Lung (tissue), 12 donors: ENCODE measurements around the gene GLRX. TPM values are rescaled to one million over a fixed set of nuclear protein-coding genes. Genes with fewer than 3 reads are reported as not detected.

Source experiments
- ATAC-seq: fragments of 200-7000 bp; cut with Tn5 transposase; one replicate; pipeline ENCODE4 v1.9.1; 2020; ENCODE audit warnings: moderate number of reproducible peaks; ENCODE audit not compliant: insufficient read depth, low FRiP score
- DNase-seq, 3 donors: peaks; one replicate each; pipeline ENCODE4 v3.0.0-alpha.2; 2013 to 2017
- H3K27ac ChIP-seq, 2 donors: one replicate each; pipeline ENCODE4 v1.5.1; 2013; ENCODE audit warnings: mild to moderate bottlenecking in 2 of 2, moderate library complexity in 2 of 2, control low read depth in 1 of 2, inconsistent platforms in 1 of 2, low read depth in 1 of 2, low read length in 1 of 2
- H3K27me3 ChIP-seq, 3 donors: one replicate each; pipeline ENCODE4 v1.5.1; 2013; ENCODE audit warnings: low read length in 2 of 3; ENCODE audit not compliant: control insufficient read depth in 3 of 3, insufficient read depth in 3 of 3
- H3K36me3 ChIP-seq, 4 donors: one replicate each; pipeline ENCODE4 v1.5.1; 2013; ENCODE audit warnings: low read length in 4 of 4, mild to moderate bottlenecking in 1 of 4, moderate library complexity in 1 of 4; ENCODE audit not compliant: control insufficient read depth in 4 of 4, insufficient read depth in 4 of 4
- H3K4me1 ChIP-seq, 5 donors: one replicate each; pipeline ENCODE4 v1.5.1; 2013; ENCODE audit warnings: low read length in 5 of 5, mild to moderate bottlenecking in 2 of 5, moderate library complexity in 1 of 5; ENCODE audit not compliant: control insufficient read depth in 5 of 5, insufficient read depth in 5 of 5
- H3K4me3 ChIP-seq: one replicate; pipeline ENCODE4 v1.5.1; 2013; ENCODE audit warnings: mild to moderate bottlenecking, control low read depth, moderate library complexity
- H3K9ac ChIP-seq, 2 donors: one replicate each; pipeline ENCODE4 v1.5.1; 2013; ENCODE audit warnings: low read length in 2 of 2, control low read depth in 1 of 2; ENCODE audit not compliant: insufficient read depth in 1 of 2
- H3K9me3 ChIP-seq, 4 donors: one replicate each; pipeline ENCODE4 v1.5.1; 2013; ENCODE audit warnings: low read length in 3 of 4, mild to moderate bottlenecking in 1 of 4, moderate library complexity in 1 of 4; ENCODE audit not compliant: control insufficient read depth in 4 of 4, insufficient read depth in 3 of 4
- CTCF ChIP-seq: IDR thresholded peaks from 2 replicates; pipeline ENCODE4 v1.5.1; 2012; ENCODE audit warnings: mild to moderate bottlenecking; ENCODE audit errors: control extremely low read depth, extremely low read depth
- WGBS, 2 donors: extraction: QIAGEN DNeasy Blood & Tissue Kit; methylation state at CpG; one replicate each; pipeline ENCODE4 v1.1.7; 2013; 5-methylcytosine and 5-hydroxymethylcytosine counted together
- polyA plus RNA-seq, 2 donors: library from polyadenylated mRNA; stranded (reverse); fragments of 200-250 nt; gene quantifications; one replicate each; pipeline ENCODE4 v1.2.1, GENCODE V29; 2013
- total RNA-seq, 2 donors: library from RNA; depleted of rRNA in 1 of 2; stranded (reverse); fragments of >200 nt in 1 of 2; gene quantifications; one replicate each; pipeline ENCODE4 v1.2.1, GENCODE V29; 2014 to 2021
- donor health status: control.
- donor health status: control.
- donor health status: Bipolar disorder and iron deficiency.
- donor health status: healthy.
- donor health status: DM: yes; HTN: yes; CAD: no.

GLRX gene
- total and polyA plus RNA-seq, 4 donors: 23.1 to 300 (median 91.2) TPM

DNA sequence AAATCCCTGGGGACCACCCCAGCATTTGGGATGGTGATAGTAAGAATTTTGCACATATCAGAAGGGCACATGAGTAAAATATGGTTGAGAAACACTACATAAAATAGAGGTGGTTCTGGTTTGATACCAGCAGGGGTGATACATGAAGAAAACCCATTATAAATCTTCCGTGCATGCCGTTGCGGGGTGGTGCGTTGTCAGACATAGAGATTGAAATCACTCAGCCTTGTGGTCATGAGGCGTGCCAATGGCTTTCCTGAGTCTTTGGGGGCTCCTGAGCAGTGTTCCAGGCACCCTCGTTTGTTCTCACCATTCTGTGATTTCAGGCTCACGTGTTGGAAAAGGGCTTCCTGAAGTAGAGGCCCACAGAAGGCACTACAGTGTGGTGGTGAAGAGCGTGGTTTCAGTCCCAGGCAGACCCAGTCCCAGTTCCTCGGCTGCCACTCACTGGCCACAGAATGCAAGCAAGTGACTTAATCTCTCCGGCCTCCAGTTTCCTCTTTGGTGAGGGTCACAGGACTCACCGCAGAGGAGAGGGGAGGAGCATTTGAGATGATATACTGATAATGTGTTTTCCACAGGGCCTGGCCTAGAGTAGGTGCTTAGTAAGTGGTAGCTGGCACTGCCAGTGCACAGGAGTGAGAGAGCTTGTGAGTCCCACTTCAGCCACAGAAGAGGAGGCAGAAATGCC is 20.5 kb upstream of the GLRX start:
- no peak overlapping the region for H3K4me3 ChIP-seq
- no peaks in the 10 kb centered on the region for H3K9me3 ChIP-seq
- ATAC-seq (peak; percentile 85), DNase-seq (peak; percentile 52 to 67 (median 53))
- peak overlapping the region; percentile 52 to 90 for H3K27ac ChIP-seq
- TF ChIP-seq CTCF: peak; percentile 40
- H3K36me3 ChIP-seq: no peaks in the 10 kb centered on the region
- peaks cover 0 to 5% (median 0%) of the 10 kb centered on the region in 5 donors for H3K4me1 ChIP-seq
- WGBS, 2 donors: 15 to 41% methylated on average over 11 of the region's 11 CpGs
- H3K27me3 ChIP-seq: peaks cover 0 to 2% (median 0%) of the 10 kb centered on the region in 3 donors
- no peak overlapping the region for H3K9ac ChIP-seq

DNA sequence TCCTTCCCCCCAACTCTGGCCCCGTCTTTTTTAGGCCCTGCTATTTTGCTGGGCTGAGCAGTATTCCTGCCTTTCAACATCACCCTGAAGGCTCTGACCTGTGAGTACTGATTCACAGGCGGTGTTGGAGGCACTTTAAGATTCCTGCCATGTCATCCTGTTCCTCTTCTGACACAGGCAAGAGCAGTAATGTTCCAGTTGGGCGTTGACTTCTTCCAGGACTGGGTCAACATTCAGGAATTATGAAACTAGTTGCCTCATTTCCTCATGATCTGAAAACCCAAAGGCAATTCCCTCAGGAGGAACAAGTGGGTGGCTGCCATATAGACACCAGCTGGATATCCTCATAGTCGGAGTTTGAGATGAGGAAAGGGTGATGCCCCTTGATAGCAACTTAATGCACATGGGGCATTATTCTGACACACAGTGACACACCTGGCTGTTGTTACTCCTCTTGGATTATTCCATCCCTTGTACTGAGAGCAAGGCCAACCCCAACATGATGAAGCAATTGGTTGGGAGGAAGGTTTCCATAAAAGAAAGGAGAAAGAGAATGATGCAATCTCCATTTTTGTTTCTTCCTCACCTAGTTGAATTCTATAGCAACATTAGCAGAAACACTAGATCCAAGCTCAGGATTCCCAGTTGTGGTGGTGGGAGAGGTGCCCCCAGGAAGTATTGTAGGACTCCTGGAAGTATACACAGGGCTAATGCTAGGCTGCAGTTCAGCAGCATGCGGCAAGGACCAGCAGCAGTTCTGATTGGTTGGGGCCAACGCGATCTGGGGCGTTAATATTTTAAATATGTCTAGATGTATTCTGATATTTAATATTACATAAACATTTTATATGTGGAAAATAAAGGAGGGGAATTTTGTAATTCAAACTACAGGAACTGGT is 19.6 kb upstream of the GLRX start:
- DNase-seq (no peak), ATAC-seq (peak; percentile 28)
- Histone ChIP-seq H3K27ac (peak overlapping the region; percentile 51 to 54), H3K4me3 (no peak overlapping the region), H3K9ac (no peak overlapping the region), H3K36me3 (no peaks in the 10 kb centered on the region), H3K9me3 (no peaks in the 10 kb centered on the region), H3K4me1 (peaks cover 0 to 5% (median 0%) of the 10 kb centered on the region in 5 donors), H3K27me3 (no peaks in the 10 kb centered on the region)
- no peak for TF ChIP-seq CTCF
- 67 to 76% methylated on average over 8 of the region's 8 CpGs for WGBS, 2 donors

DNA sequence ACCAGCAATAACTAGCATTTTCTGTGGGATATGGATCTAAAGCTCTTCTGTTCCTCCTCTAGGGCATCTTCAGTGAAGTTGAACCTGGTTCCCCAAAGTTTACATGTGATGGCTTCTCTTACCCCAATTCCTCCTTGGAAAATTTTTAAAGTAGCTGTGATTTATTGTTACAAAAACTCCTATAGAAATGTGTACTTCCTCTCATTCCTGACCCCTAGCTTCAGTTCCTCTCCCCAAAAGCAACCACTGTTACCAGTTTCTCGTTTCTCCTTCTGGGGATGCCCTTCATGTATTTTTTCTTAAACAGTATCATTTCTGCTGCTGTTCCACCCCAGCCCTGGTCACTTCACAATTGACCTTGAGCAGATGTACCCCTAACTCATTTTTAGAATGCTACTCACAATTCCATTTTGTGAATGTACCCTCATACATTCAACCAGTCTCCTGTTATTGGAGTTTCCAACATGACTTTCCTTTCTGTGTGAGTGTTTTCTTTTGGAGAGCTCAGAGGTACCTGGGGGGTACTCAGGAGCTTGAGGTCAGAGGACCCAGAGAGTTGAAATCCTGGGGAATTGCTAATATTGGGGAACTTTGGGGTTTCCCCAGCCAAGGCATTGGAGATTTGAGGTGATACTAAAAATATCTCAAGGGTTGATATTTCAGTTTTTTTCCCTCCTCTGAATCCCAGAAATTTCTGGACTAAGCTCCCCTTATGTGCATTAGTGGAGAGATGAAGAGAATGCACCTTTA is 18.6 kb upstream of the GLRX start:
- WGBS, 2 donors: 28 to 69% methylated on average over 1 of the region's 1 CpG
- Histone ChIP-seq H3K9ac (no peak overlapping the region), H3K36me3 (no peaks in the 10 kb centered on the region), H3K4me1 (peaks cover 0 to 5% (median 0%) of the 10 kb centered on the region in 5 donors), H3K27me3 (no peaks in the 10 kb centered on the region), H3K9me3 (no peaks in the 10 kb centered on the region), H3K4me3 (no peak overlapping the region), H3K27ac (no peak overlapping the region)
- no peak for ATAC-seq
- no peak for TF ChIP-seq CTCF
- no peak for DNase-seq
